ENCODE data around the gene UBC.
"Not testable (repeated sequence)": the region's sequence is repeated elsewhere in the genome, so short reads cannot be mapped to it uniquely, and the experiment has no call there.

UBC gene

GRCh38 chr12:124913474-124914391 lies 717 bp downstream of the UBC start:
- DNase-seq, result peak; percentile 96

- not testable (repeated sequence) for DNase-seq
These were observed 1.7 kb downstream of the UBC start for GRCh38 chr12:124912529-124913287.

GRCh38 chr12:124911521-124911920 lies 2.9 kb downstream of the UBC start:
- not testable (repeated sequence) for DNase-seq

GRCh38 chr12:124910561-124911478 lies 3.6 kb downstream of the UBC start:
- DNase-seq, result no peak

- DNase-seq, result no peak
These were observed 4.5 kb downstream of the UBC start for GRCh38 chr12:124909831-124910560.

- DNase-seq, result peak; percentile 89
These were observed 7.7 kb downstream of the UBC start for GRCh38 chr12:124906606-124907261.

GRCh38 chr12:124904306-124905098 lies 9.9 kb downstream of the UBC start:
- DNase-seq, result no peak

GRCh38 chr12:124902916-124903315 lies 11.5 kb downstream of the UBC start:
- no peak for DNase-seq

GRCh38 chr12:124901003-124901402 lies 13.4 kb downstream of the UBC start:
- no peak for DNase-seq

GRCh38 chr12:124900345-124900795 lies 14.1 kb downstream of the UBC start:
- not testable (repeated sequence) for DNase-seq

GRCh38 chr12:124898923-124899294 lies 15.5 kb downstream of the UBC start:
- no peak for DNase-seq

- DNase-seq, result peak; percentile 80
These were observed 16.1 kb downstream of the UBC start for GRCh38 chr12:124898200-124898922.

GRCh38 chr12:124896461-124896860 lies 18.0 kb downstream of the UBC start:
- no peak for DNase-seq

- DNase-seq, result no peak
These were observed 20.5 kb downstream of the UBC start for GRCh38 chr12:124893792-124894516.

- no peak for DNase-seq
These were observed 26.2 kb downstream of the UBC start for GRCh38 chr12:124888260-124888659.

GRCh38 chr12:124887766-124888165 lies 26.7 kb downstream of the UBC start:
- DNase-seq, result not testable (repeated sequence)

GRCh38 chr12:124884587-124885438 lies 29.6 kb downstream of the UBC start:
- no peak for DNase-seq
